Testis (tissue), 2 donors: ENCODE data around the gene CNPY1.

ENCODE experiments used
- CTCF ChIP-seq, 3 experiments: fragments of 450-650 bp in 2 of 3; fragments of 200-600 bp in 1 of 3; sonication (generic) in 1 of 3; IDR thresholded peaks; one replicate each; pipeline ENCODE4 v1.5.1; 2016 to 2019; ENCODE audit warnings: antibody characterized with exemption in 3 of 3, mild to moderate bottlenecking in 2 of 3, moderate library complexity in 1 of 3
- POLR2A ChIP-seq: fragments of 450-650 bp; IDR thresholded peaks from one replicate; pipeline ENCODE4 v1.6.1; 2017; ENCODE audit warnings: antibody characterized with exemption, mild to moderate bottlenecking, moderate library complexity

- TF ChIP-seq CTCF (IDR thresholded peaks at IDR 0.05) (no peak), POLR2A (no peak)
Observed at GRCh38 chr7:155497149-155497901, 49.0 kb downstream of the CNPY1 start.
